ENCODE results near the gene AGPS. TPM values are rescaled to one million over a fixed set of nuclear protein-coding genes. Genes with fewer than 3 reads are reported as not detected.

The AGPS gene
- total and polyA plus RNA-seq, 2 donors (not counting 1 experiment from before 2014, with no cell fraction given) = 15.9 to 18.0 TPM

GRCh38 chr2:177592945-177593344, 200.4 kb downstream of the AGPS start:
- Histone ChIP-seq H4K20me1 (ENCODE audit: control insufficient read depth, extremely low read depth, insufficient read depth, low read length) (no peaks in the 10 kb centered on the region), H3K4me3 (replicated peaks in 1 of 4; ENCODE audit: control extremely low read depth in 1 of 4, insufficient read depth in 1 of 4, low read depth in 3 of 4, low read length in 4 of 4) (no peak overlapping the region), H3K4me1 (ENCODE audit: control insufficient read depth, extremely low read depth, insufficient read depth, low read length) (no peaks in the 10 kb centered on the region), H2AFZ (ENCODE audit: low read length) (no peak overlapping the region), H3K27ac (ENCODE audit: insufficient read depth, low read length) (no peak overlapping the region), H3K36me3 (ENCODE audit: control insufficient read depth, insufficient read depth, low read length) (no peaks in the 10 kb centered on the region), H3K27me3 (ENCODE audit: control insufficient read depth, insufficient read depth, low read length) (no peaks in the 10 kb centered on the region), H3K9ac (ENCODE audit: insufficient read depth, low read length) (no peak overlapping the region), H3K79me2 (ENCODE audit: control insufficient read depth, insufficient read depth, low read length) (no peaks in the 10 kb centered on the region), H3K9me3 (ENCODE audit: control insufficient read depth, insufficient read depth, low read depth, low read length) (no peaks in the 10 kb centered on the region), H3K4me2 (ENCODE audit: extremely low read depth, insufficient read depth, low read length) (no peak overlapping the region)
- TF ChIP-seq EZH2 (IDR thresholded peaks at IDR 0.05; ENCODE audit: low read length, missing control alignments) (no peak), CTCF (conservative IDR thresholded peaks at IDR 0.05 in 1 of 2, IDR thresholded peaks at IDR 0.05 in 1 of 2; ENCODE audit: low read depth in 1 of 2, low read length in 2 of 2) (no peak)
- no peak for DNase-seq (ENCODE audit: low read depth in 2 of 2)

GRCh38 chr2:177593402-177593801, 200.8 kb downstream of the AGPS start:
- no peak overlapping the region for H2AFZ ChIP-seq (ENCODE audit: low read length)
- no peaks in the 10 kb centered on the region for H3K27me3 ChIP-seq (ENCODE audit: control insufficient read depth, insufficient read depth, low read length)
- H3K27ac ChIP-seq (ENCODE audit: insufficient read depth, low read length) = no peak overlapping the region
- H3K36me3 ChIP-seq (ENCODE audit: control insufficient read depth, insufficient read depth, low read length) = no peaks in the 10 kb centered on the region
- TF ChIP-seq CTCF (conservative IDR thresholded peaks at IDR 0.05 in 1 of 2, IDR thresholded peaks at IDR 0.05 in 1 of 2; ENCODE audit: low read depth in 1 of 2, low read length in 2 of 2) (no peak), EZH2 (IDR thresholded peaks at IDR 0.05; ENCODE audit: low read length, missing control alignments) (no peak)
- no peaks in the 10 kb centered on the region for H4K20me1 ChIP-seq (ENCODE audit: control insufficient read depth, extremely low read depth, insufficient read depth, low read length)
- H3K79me2 ChIP-seq (ENCODE audit: control insufficient read depth, insufficient read depth, low read length) = no peaks in the 10 kb centered on the region
- H3K4me3 ChIP-seq (replicated peaks in 1 of 4; ENCODE audit: control extremely low read depth in 1 of 4, insufficient read depth in 1 of 4, low read depth in 3 of 4, low read length in 4 of 4) = no peak overlapping the region
- H3K4me1 ChIP-seq (ENCODE audit: control insufficient read depth, extremely low read depth, insufficient read depth, low read length) = no peaks in the 10 kb centered on the region
- H3K9me3 ChIP-seq (ENCODE audit: control insufficient read depth, insufficient read depth, low read depth, low read length) = no peaks in the 10 kb centered on the region
- no peak overlapping the region for H3K9ac ChIP-seq (ENCODE audit: insufficient read depth, low read length)
- H3K4me2 ChIP-seq (ENCODE audit: extremely low read depth, insufficient read depth, low read length) = no peak overlapping the region
- no peak for DNase-seq (ENCODE audit: low read depth in 2 of 2)

Other genes with a start within 250 kb of the AGPS start
- 33.9 and 34.5 TPM in 2 replicates for gene HNRNPA3, start 180.0 kb upstream of the AGPS start, total RNA-seq
- 81.2 and 106 TPM in 2 replicates for gene HNRNPA3, start 180.0 kb upstream of the AGPS start, polyA plus RNA-seq
- 97.1 and 142 TPM in 2 replicates for gene NFE2L2, start 128.0 kb upstream of the AGPS start, total RNA-seq
- gene NFE2L2, start 128.0 kb upstream of the AGPS start, polyA plus RNA-seq = 166 and 178 TPM in 2 replicates